HEK293 (cell line): ENCODE results near the gene SHCBP1L.

Experiments
- CTCF ChIA-PET: fragments of 350-600 bp; formaldehyde crosslinking; extraction: SDS; loops from one replicate; lab custom pipeline; 2021; ENCODE audit warnings: antibody characterized with exemption; lab: Yijun Ruan, JAX
- POLR2A ChIA-PET: fragments of 300-600 bp; formaldehyde crosslinking; extraction: SDS; loops from one replicate; lab custom pipeline; 2020; ENCODE audit warnings: antibody characterized with exemption, inconsistent platforms; lab: Yijun Ruan, JAX
- H3K27ac ChIP-seq: fragments of 200-500 bp; sonication (Bioruptor generic); 2 replicates; pipeline ENCODE4 v1.5.1; 2014; ENCODE audit warnings: low read depth, low read length, control low read depth, inconsistent platforms; ENCODE audit errors: extremely low read depth
- H3K36me3 ChIP-seq, 2 experiments: fragments of 200-500 bp in 1 of 2; sonication (Bioruptor generic) in 1 of 2; 1 replicate in 1 of 2; 2 replicates in 1 of 2; pipeline ENCODE4 v1.5.1; 2014 to 2017; ENCODE audit warnings: inconsistent platforms in 2 of 2, low read length in 2 of 2; ENCODE audit not compliant: control insufficient read depth in 2 of 2, insufficient read depth in 1 of 2
- H3K4me1 ChIP-seq: fragments of 200-500 bp; sonication (Bioruptor generic); 2 replicates; pipeline ENCODE4 v1.5.1; 2014; ENCODE audit warnings: mild to moderate bottlenecking, low read length, inconsistent platforms; ENCODE audit not compliant: control insufficient read depth, insufficient read depth
- H3K4me3 ChIP-seq: 2 replicates; pipeline ENCODE4 v1.5.1; 2011; ENCODE audit warnings: low read depth, mild to moderate bottlenecking, control low read depth, low read length, moderate library complexity
- H3K9me3 ChIP-seq: fragments of 200-500 bp; sonication (Bioruptor generic); 2 replicates; pipeline ENCODE4 v1.5.1; 2014; ENCODE audit warnings: low read depth, low read length, inconsistent platforms; ENCODE audit not compliant: control insufficient read depth, insufficient read depth
- IKZF3 ChIP-seq: fragments of 450-650 bp; IDR thresholded peaks from 2 replicates; pipeline ENCODE4 v1.5.0; 2018; ENCODE audit warnings: missing biosample characterization, mild to moderate bottlenecking, missing genetic modification characterization, moderate library complexity
- SP2 ChIP-seq: fragments of 450-650 bp; formaldehyde crosslinking; IDR thresholded peaks from 2 replicates; pipeline ENCODE4 v1.5.1; 2016; ENCODE audit warnings: missing biosample characterization, missing genetic modification characterization
- ZBTB8A ChIP-seq: fragments of 450-650 bp; formaldehyde crosslinking; IDR thresholded peaks from 2 replicates; pipeline ENCODE4 v1.5.1; 2016; ENCODE audit warnings: missing biosample characterization, missing genetic modification characterization
- ZNF114 ChIP-seq: fragments of 450-650 bp; formaldehyde crosslinking; IDR thresholded peaks from 2 replicates; pipeline ENCODE4 v1.5.0; 2017; ENCODE audit warnings: missing biosample characterization, missing genetic modification characterization
- ZNF138 ChIP-seq: fragments of 450-650 bp; formaldehyde crosslinking; IDR thresholded peaks from 2 replicates; pipeline ENCODE4 v1.5.1; 2016; ENCODE audit warnings: missing biosample characterization, missing genetic modification characterization, borderline replicate concordance
- ZNF146 ChIP-seq: fragments of 450-650 bp; formaldehyde crosslinking; IDR thresholded peaks from 2 replicates; pipeline ENCODE4 v1.5.1; 2016; ENCODE audit warnings: missing biosample characterization, missing genetic modification characterization
- ZNF169 ChIP-seq: fragments of 450-650 bp; formaldehyde crosslinking; IDR thresholded peaks from 2 replicates; pipeline ENCODE4 v1.5.1; 2016; ENCODE audit warnings: missing biosample characterization, missing genetic modification characterization
- ZNF175 ChIP-seq: fragments of 450-650 bp; formaldehyde crosslinking; IDR thresholded peaks from 2 replicates; pipeline ENCODE4 v1.5.1; 2016; ENCODE audit warnings: missing biosample characterization, missing genetic modification characterization
- ZNF274 ChIP-seq, 2 experiments: fragments of 200-500 bp in 1 of 2; fragments of 450-650 bp in 1 of 2; sonication (Bioruptor generic) in 1 of 2; formaldehyde crosslinking in 1 of 2; IDR thresholded peaks; 2 replicates each; pipeline versions ENCODE4 v1.5.1 to v1.6.1; 2014 to 2016; ENCODE audit warnings: borderline replicate concordance in 1 of 2, inconsistent platforms in 1 of 2, low read length in 1 of 2, missing biosample characterization in 1 of 2, missing genetic modification characterization in 1 of 2
- ZNF391 ChIP-seq: fragments of 450-650 bp; formaldehyde crosslinking; IDR thresholded peaks from 2 replicates; pipeline ENCODE4 v1.5.1; 2016; ENCODE audit warnings: low read depth, missing biosample characterization, missing genetic modification characterization, borderline replicate concordance
- ZNF433 ChIP-seq: fragments of 450-650 bp; formaldehyde crosslinking; IDR thresholded peaks from 2 replicates; pipeline ENCODE4 v1.5.1; 2016; ENCODE audit warnings: missing biosample characterization, missing genetic modification characterization, low read depth
- ZNF473 ChIP-seq: fragments of 450-650 bp; formaldehyde crosslinking; IDR thresholded peaks from 2 replicates; pipeline ENCODE4 v1.5.1; 2017; ENCODE audit warnings: missing biosample characterization, missing genetic modification characterization
- ZNF555 ChIP-seq: fragments of 450-650 bp; formaldehyde crosslinking; conservative IDR thresholded peaks from 2 replicates; pipeline ENCODE4 v1.5.1; 2017; ENCODE audit warnings: missing biosample characterization, mild to moderate bottlenecking, missing genetic modification characterization, inconsistent platforms
- ZNF596 ChIP-seq: fragments of 450-650 bp; IDR thresholded peaks from 2 replicates; pipeline ENCODE4 v1.5.0; 2018; ENCODE audit warnings: missing biosample characterization, mild to moderate bottlenecking, missing genetic modification characterization, moderate library complexity
- ZNF600 ChIP-seq: fragments of 450-650 bp; formaldehyde crosslinking; IDR thresholded peaks from 2 replicates; pipeline ENCODE4 v1.5.1; 2016; ENCODE audit warnings: missing biosample characterization, missing genetic modification characterization
- ZNF610 ChIP-seq: fragments of 450-650 bp; formaldehyde crosslinking; IDR thresholded peaks from 2 replicates; pipeline ENCODE4 v1.5.1; 2016; ENCODE audit warnings: missing biosample characterization, missing genetic modification characterization, borderline replicate concordance
- ZNF830 ChIP-seq: fragments of 450-650 bp; IDR thresholded peaks from 2 replicates; pipeline ENCODE4 v1.5.0; 2018; ENCODE audit warnings: missing biosample characterization, missing genetic modification characterization, low read depth, mild to moderate bottlenecking, moderate library complexity
- TF ChIP-seq, protein P1 (sequence below): fragments of 450-650 bp; formaldehyde crosslinking; IDR thresholded peaks from 2 replicates; pipeline ENCODE4 v1.5.1; 2016; ENCODE audit warnings: missing biosample characterization, missing genetic modification characterization
- TF ChIP-seq, protein P2 (sequence below): fragments of 450-650 bp; formaldehyde crosslinking; IDR thresholded peaks from 2 replicates; pipeline ENCODE4 v1.5.1; 2016; ENCODE audit warnings: missing biosample characterization, missing genetic modification characterization
- TF ChIP-seq, protein P3 (sequence below): IDR thresholded peaks from 2 replicates; pipeline ENCODE4 v1.6.1; 2011; ENCODE audit warnings: mild to moderate bottlenecking, low read depth, low read length, borderline replicate concordance
- TF ChIP-seq, protein P4 (sequence below): fragments of 450-650 bp; formaldehyde crosslinking; IDR thresholded peaks from 2 replicates; pipeline ENCODE4 v1.5.1; 2016; ENCODE audit warnings: missing biosample characterization, missing genetic modification characterization

The SHCBP1L gene

DNA sequence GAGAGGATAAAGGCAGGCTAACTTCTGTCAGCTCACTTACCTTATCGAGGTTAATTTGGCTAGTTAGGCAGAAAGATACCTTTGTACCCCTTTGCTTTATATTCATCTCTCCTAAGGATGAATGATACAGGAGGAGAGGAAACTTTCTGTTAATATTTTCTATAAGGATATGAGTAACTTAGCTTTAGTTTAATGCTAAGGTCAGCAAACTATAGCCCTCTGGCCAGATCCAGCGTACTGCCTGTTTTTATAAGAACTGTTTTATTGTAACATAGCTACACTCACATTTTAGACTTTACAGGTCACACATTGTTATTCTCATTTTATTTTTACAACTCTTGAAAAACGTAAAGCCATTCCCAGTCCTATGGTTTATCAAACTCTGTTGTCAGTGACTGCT is 95.8 kb downstream of the SHCBP1L start:
- H3K27ac ChIP-seq = no peak overlapping the region
- H3K9me3 ChIP-seq = no peaks in the 10 kb centered on the region
- CTCF ChIA-PET = no interaction called here
- no peak for TF ChIP-seq ZBTB8A (tag by site-specific recombination)
- TF ChIP-seq, protein P1, sequence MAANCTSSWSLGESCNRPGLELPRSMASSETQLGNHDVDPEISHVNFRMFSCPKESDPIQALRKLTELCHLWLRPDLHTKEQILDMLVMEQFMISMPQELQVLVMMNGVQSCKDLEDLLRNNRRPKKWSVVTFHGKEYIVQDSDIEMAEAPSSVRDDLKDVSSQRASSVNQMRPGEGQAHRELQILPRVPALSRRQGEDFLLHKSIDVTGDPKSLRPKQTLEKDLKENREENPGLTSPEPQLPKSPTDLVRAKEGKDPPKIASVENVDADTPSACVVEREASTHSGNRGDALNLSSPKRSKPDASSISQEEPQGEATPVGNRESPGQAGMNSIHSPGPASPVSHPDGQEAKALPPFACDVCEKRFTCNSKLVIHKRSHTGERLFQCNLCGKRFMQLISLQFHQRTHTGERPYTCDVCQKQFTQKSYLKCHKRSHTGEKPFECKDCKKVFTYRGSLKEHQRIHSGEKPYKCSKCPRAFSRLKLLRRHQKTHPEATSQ (tag by site-specific recombination) = no peak
- TF ChIP-seq, protein P2, sequence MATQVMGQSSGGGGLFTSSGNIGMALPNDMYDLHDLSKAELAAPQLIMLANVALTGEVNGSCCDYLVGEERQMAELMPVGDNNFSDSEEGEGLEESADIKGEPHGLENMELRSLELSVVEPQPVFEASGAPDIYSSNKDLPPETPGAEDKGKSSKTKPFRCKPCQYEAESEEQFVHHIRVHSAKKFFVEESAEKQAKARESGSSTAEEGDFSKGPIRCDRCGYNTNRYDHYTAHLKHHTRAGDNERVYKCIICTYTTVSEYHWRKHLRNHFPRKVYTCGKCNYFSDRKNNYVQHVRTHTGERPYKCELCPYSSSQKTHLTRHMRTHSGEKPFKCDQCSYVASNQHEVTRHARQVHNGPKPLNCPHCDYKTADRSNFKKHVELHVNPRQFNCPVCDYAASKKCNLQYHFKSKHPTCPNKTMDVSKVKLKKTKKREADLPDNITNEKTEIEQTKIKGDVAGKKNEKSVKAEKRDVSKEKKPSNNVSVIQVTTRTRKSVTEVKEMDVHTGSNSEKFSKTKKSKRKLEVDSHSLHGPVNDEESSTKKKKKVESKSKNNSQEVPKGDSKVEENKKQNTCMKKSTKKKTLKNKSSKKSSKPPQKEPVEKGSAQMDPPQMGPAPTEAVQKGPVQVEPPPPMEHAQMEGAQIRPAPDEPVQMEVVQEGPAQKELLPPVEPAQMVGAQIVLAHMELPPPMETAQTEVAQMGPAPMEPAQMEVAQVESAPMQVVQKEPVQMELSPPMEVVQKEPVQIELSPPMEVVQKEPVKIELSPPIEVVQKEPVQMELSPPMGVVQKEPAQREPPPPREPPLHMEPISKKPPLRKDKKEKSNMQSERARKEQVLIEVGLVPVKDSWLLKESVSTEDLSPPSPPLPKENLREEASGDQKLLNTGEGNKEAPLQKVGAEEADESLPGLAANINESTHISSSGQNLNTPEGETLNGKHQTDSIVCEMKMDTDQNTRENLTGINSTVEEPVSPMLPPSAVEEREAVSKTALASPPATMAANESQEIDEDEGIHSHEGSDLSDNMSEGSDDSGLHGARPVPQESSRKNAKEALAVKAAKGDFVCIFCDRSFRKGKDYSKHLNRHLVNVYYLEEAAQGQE = no peak
- TF ChIP-seq ZNF391 (tag by site-specific recombination) = no peak
- TF ChIP-seq ZNF555 (tag by site-specific recombination) = no peak
- POLR2A ChIA-PET = no interaction called here
- H3K4me1 ChIP-seq = no peaks in the 10 kb centered on the region
- peaks cover 92 to 99% of the 10 kb centered on the region in 2 experiments for H3K36me3 ChIP-seq
- no peak overlapping the region for H3K4me3 ChIP-seq

DNA sequence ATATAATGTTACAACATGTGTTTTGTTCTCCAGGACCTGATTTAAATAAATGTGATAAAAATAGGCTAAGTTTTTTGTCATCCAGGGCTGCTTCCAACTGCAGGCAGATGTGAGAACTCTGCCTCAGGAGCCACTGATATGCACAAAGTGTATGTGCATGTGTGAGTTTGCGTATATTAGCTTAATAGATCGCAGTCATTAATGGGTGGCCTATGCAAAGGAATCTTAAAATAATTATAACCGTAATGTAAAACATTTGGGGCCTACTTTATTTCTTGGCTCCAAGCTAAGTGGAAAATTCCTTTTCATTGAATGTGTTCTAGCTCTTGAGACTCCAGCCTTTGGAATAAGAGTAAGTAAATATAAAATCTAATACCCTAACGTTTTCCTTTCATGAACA is 97.1 kb downstream of the SHCBP1L start:
- CTCF ChIA-PET = interaction anchor here (0.5 kb wide), 1 partner anchor 13 kb away, joined by 3 read pairs; no protein-coding TSS in a partner anchor
- no peak overlapping the region for H3K27ac ChIP-seq

DNA sequence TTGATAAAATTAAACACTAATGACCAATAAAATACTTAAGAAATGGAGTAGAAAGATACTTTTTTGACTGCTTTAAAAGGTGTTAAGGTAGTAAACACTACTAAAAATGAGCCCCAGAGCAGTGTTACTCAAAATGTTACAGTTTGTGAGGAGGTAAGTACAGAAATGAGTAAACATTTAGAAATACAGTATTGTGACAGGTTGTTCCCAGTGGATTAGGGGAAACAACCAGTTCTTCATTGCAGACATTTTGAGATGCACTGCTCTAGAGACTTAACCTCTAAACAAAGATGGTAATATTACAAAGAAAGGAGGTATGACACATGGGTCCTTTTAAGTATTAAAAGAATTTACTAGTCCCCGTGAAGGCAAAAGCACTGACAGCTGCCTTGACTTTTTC is 101.1 kb downstream of the SHCBP1L start:
- Histone ChIP-seq H3K4me3 (no peak overlapping the region), H3K9me3 (no peaks in the 10 kb centered on the region), H3K4me1 (no peaks in the 10 kb centered on the region)
- CTCF ChIA-PET = no interaction called here
- TF ChIP-seq SP2 (no peak), ZNF169 (tag by site-specific recombination) (no peak), IKZF3 (no peak), ZNF114 (tag by site-specific recombination) (no peak), ZNF146 (tag by site-specific recombination) (no peak)
- TF ChIP-seq, protein P3, sequence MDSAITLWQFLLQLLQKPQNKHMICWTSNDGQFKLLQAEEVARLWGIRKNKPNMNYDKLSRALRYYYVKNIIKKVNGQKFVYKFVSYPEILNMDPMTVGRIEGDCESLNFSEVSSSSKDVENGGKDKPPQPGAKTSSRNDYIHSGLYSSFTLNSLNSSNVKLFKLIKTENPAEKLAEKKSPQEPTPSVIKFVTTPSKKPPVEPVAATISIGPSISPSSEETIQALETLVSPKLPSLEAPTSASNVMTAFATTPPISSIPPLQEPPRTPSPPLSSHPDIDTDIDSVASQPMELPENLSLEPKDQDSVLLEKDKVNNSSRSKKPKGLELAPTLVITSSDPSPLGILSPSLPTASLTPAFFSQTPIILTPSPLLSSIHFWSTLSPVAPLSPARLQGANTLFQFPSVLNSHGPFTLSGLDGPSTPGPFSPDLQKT = no peak
- TF ChIP-seq, protein P4, sequence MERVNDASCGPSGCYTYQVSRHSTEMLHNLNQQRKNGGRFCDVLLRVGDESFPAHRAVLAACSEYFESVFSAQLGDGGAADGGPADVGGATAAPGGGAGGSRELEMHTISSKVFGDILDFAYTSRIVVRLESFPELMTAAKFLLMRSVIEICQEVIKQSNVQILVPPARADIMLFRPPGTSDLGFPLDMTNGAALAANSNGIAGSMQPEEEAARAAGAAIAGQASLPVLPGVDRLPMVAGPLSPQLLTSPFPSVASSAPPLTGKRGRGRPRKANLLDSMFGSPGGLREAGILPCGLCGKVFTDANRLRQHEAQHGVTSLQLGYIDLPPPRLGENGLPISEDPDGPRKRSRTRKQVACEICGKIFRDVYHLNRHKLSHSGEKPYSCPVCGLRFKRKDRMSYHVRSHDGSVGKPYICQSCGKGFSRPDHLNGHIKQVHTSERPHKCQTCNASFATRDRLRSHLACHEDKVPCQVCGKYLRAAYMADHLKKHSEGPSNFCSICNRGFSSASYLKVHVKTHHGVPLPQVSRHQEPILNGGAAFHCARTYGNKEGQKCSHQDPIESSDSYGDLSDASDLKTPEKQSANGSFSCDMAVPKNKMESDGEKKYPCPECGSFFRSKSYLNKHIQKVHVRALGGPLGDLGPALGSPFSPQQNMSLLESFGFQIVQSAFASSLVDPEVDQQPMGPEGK (tag by site-specific recombination) = no peak
- TF ChIP-seq, all 188 proteins: peak for 0
- peaks cover 85 to 100% of the 10 kb centered on the region in 2 experiments for H3K36me3 ChIP-seq
- no peak overlapping the region for H3K27ac ChIP-seq
- POLR2A ChIA-PET = no interaction called here

More for the DNA sequence above, 97.1 kb downstream of the SHCBP1L start:
- Histone ChIP-seq H3K36me3 (peaks cover 93 to 100% of the 10 kb centered on the region in 2 experiments), H3K9me3 (no peaks in the 10 kb centered on the region)
- no peak for TF ChIP-seq ZNF610 (tag by site-specific recombination)
- no peak for TF ChIP-seq ZNF433 (tag by site-specific recombination)
- no peak for TF ChIP-seq ZNF138 (tag by site-specific recombination)
- no peak for TF ChIP-seq ZNF175 (tag by site-specific recombination)
- TF ChIP-seq ZNF473 (tag by site-specific recombination) = no peak
- no peak for TF ChIP-seq ZBTB8A (tag by site-specific recombination)
- no peak for TF ChIP-seq ZNF596 (tag by site-specific recombination)
- no peak for TF ChIP-seq ZNF600 (tag by site-specific recombination)
- no peak for TF ChIP-seq ZNF274 (IDR thresholded peaks at IDR 0.05; ENCODE audit: low read length)
- TF ChIP-seq ZNF274 (tag by site-specific recombination; IDR thresholded peaks at IDR 0.05; ENCODE audit: borderline replicate concordance) = no peak
- TF ChIP-seq ZNF830 = no peak
- TF ChIP-seq, all 188 proteins: peak for 0
- no peaks in the 10 kb centered on the region for H3K4me1 ChIP-seq
- POLR2A ChIA-PET = interaction anchor here (0.9 kb wide), 1 partner anchor 23 kb away, joined by 3 read pairs; no protein-coding TSS in a partner anchor
- H3K4me3 ChIP-seq = no peak overlapping the region
